ENCODE measurements around the gene RRAS.
A peak's percentile ranks its signal among the peaks of the same experiment; 100 is the strongest.

Gene RRAS

GRCh38 chr19:49593233-49594113 lies 46.5 kb downstream of the RRAS start:
- peak; percentile 95 to 96 for DNase-seq

- DNase-seq = peak in 1 of 2 experiments; percentile 59
Measured at GRCh38 chr19:49592486-49593232, 47.3 kb downstream of the RRAS start.

- DNase-seq = peak; percentile 71 to 72
Measured at GRCh38 chr19:49591731-49592485, 48.0 kb downstream of the RRAS start.

GRCh38 chr19:49590971-49591730 lies 48.8 kb downstream of the RRAS start, which contains the start of gene PRR12:
Gene PRR12 (plus strand): TSS chr19:49591182. CDS start chr19:49591655, 473 bp downstream.
- DNase-seq = peak; percentile 79 to 83

- DNase-seq = peak; percentile 95 to 96
Measured at GRCh38 chr19:49590071-49590970, 49.6 kb downstream of the RRAS start.

- DNase-seq = no peak
Measured at GRCh38 chr19:49589502-49589905, 50.4 kb downstream of the RRAS start.

GRCh38 chr19:49588365-49589122 lies 51.4 kb downstream of the RRAS start:
- DNase-seq = peak; percentile 72 to 73

GRCh38 chr19:49587227-49587626 lies 52.7 kb downstream of the RRAS start:
- no peak for DNase-seq

Data from activated T-cell treated with anti-CD3 and anti-CD28 coated beads, Interleukin-2, amount 50 U/mL, for 48 hours (primary cell).